SK-N-MC (cell line): ENCODE results near the gene BAG2.

Source experiments
- DNase-seq: peaks from one replicate; pipeline ENCODE4 v3.0.0-alpha.2; 2011; ENCODE audit warnings: low read depth, low spot score
- H3K27ac ChIP-seq: fragments of 200-600 bp; sonication (generic); 2 replicates; pipeline ENCODE4 v1.5.1; 2016; ENCODE audit warnings: mixed run types
- H3K36me3 ChIP-seq: fragments of 200-600 bp; sonication (generic); 2 replicates; pipeline ENCODE4 v1.6.1; 2017; ENCODE audit warnings: antibody characterized with exemption, low read length, mixed read lengths; ENCODE audit not compliant: insufficient read depth
- H3K4me3 ChIP-seq: fragments of 200-600 bp; sonication (generic); 2 replicates; pipeline ENCODE4 v1.5.1; 2016
- H3K9ac ChIP-seq: fragments of 200-600 bp; sonication (generic); 2 replicates; pipeline ENCODE4 v1.8.0; 2017; ENCODE audit warnings: mixed run types, mixed read lengths; ENCODE audit not compliant: insufficient read length
- H3K9me3 ChIP-seq: fragments of 200-600 bp; sonication (generic); 2 replicates; pipeline ENCODE4 v1.6.1; 2017; ENCODE audit warnings: low read depth, mild to moderate bottlenecking, antibody characterized with exemption, low read length, moderate library complexity, mixed read lengths
- EZH2 ChIP-seq: fragments of 200-600 bp; sonication (generic); IDR thresholded peaks from one replicate; pipeline ENCODE4 v1.6.1; 2017; ENCODE audit warnings: antibody characterized with exemption
- FOXP2 ChIP-seq: optimal IDR thresholded peaks from 2 replicates; pipeline ENCODE3; 2011; ENCODE audit warnings: mild to moderate bottlenecking, moderate library complexity; ENCODE audit not compliant: insufficient read depth; ENCODE audit errors: extremely low read length, control extremely low read depth
- POLR2AphosphoS5 ChIP-seq: IDR thresholded peaks from 2 replicates; pipeline ENCODE4 v1.6.1; 2012; ENCODE audit warnings: mild to moderate bottlenecking, low read depth, low read length, borderline replicate concordance

Gene BAG2

DNA sequence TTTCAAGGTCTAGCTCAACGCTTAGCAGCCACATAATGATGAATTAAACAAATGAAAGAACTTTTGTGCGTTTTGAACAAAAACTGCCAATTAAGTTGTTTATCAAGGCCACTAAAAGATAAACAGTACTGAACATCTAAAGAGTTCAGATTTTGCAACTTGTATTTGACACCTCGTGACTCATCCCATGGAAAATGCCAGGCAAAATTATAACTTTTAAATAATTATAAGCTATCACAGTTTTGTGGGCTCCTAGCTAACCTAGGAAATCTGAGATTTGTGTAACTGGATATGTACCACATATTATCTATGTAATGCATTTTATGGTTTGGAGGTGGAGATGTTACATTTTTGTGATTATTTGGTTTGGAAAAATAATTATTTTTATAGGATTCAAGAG, 9.6 kb upstream of the BAG2 start:
- peaks cover 4% of the 10 kb centered on the region; the same call in 1 of the 2 replicates for H3K9me3 ChIP-seq
- no peak overlapping the region for H3K27ac ChIP-seq
- no peak for TF ChIP-seq EZH2
- TF ChIP-seq POLR2AphosphoS5 = no peak
- no peak for TF ChIP-seq FOXP2
- H3K4me3 ChIP-seq = no peak overlapping the region
- H3K9ac ChIP-seq = no peak overlapping the region
- H3K36me3 ChIP-seq = peaks cover 69% of the 10 kb centered on the region
- no peak for DNase-seq

DNA sequence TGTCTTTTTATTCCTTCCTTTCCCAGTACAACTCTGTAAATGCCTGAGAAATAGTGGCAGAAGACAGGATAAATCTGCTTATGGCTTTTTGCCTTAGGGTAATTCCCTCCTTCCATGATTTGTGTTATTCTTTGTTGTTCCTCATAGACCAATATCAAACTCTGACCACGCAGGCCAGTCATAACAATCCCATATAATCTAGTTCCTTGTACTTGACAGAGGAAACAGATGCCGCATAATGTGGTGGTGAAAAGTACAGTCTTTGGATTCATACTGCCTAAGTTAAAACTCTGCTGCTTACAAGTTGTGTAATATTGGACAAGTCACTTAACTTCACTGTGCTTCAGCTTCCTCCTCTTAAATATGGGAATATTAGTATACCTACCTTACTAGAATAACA, 8.2 kb upstream of the BAG2 start:
- Histone ChIP-seq H3K4me3 (no peak overlapping the region), H3K9me3 (peaks cover 4% of the 10 kb centered on the region; the same call in 1 of the 2 replicates), H3K36me3 (peaks cover 59% of the 10 kb centered on the region), H3K27ac (no peak overlapping the region), H3K9ac (no peak overlapping the region)
- DNase-seq = no peak
- TF ChIP-seq FOXP2 (no peak), POLR2AphosphoS5 (no peak), EZH2 (no peak)

DNA sequence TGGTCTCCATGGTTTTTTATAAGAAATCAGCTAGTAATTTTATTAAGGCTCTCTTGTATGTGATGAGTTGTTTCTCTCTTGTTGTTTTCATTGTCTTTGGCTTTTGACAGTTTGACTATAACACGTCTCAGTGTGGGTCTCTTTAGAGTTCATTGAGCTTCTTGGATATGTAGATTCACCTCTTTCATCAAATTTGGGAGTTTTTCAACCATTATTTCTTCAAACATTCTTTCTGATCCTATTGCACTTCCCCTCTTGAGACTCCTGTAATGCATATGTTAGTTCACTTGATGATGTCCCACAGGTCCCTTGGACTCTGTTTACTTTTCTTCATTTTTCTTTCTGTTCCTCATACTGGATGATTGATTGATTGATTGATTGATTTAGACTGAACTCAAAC, 7.0 kb upstream of the BAG2 start:
- no peak for DNase-seq
- peaks cover 4% of the 10 kb centered on the region; the same call in 1 of the 2 replicates for H3K9me3 ChIP-seq
- no peak overlapping the region for H3K4me3 ChIP-seq
- no peak overlapping the region for H3K9ac ChIP-seq
- TF ChIP-seq FOXP2 (no peak), POLR2AphosphoS5 (no peak), EZH2 (no peak)
- H3K27ac ChIP-seq = no peak overlapping the region
- peaks cover 59% of the 10 kb centered on the region for H3K36me3 ChIP-seq

DNA sequence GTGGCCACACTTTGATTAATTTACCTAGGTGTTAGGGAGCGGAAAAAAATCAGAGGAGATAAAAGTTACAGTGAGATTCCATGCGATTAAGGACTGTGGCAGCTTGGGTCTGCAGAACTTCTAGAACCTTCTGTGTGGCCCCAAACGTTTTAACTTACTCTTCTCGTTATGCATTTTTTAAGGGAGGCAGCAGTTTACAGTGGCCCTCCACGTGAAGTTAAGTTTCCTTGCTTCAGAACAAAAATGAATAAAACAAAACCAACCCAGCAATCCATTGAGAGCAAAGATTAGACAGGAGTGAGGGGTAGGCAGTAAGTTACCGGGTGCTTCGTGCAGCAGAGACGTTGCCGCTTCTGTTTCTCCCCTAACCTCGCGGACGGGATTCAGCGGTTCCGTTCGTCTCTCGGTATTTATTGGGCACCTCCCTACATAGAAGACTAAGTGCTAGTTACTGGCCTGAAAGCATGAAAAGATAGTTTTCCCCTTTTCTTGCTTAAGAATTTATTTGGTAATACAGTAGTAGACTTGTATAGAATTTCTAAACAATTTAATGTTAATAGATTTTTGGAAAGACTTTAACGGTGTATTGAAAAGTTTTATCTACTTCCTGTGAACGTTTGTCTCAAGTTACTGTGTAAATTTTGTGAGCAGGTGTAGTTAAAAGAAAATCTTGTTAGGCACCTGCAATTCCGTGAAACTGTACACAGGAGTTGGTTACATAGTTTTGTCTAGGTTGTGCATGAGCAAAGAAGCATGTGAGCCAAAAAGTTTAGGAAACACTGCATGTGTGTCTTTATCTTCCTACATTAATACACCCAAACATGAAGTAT, 1.1 kb downstream of the BAG2 start:
- no peaks in the 10 kb centered on the region for H3K9me3 ChIP-seq
- H3K4me3 ChIP-seq = peak overlapping the region; percentile 82
- H3K9ac ChIP-seq = peak overlapping the region; percentile 93
- peaks cover 9% of the 10 kb centered on the region for H3K36me3 ChIP-seq
- no peak; the same call in 1 of the 2 replicates for TF ChIP-seq POLR2AphosphoS5
- TF ChIP-seq FOXP2 = no peak
- no peak for TF ChIP-seq EZH2
- DNase-seq = no peak
- H3K27ac ChIP-seq = peak overlapping the region; percentile 88

DNA sequence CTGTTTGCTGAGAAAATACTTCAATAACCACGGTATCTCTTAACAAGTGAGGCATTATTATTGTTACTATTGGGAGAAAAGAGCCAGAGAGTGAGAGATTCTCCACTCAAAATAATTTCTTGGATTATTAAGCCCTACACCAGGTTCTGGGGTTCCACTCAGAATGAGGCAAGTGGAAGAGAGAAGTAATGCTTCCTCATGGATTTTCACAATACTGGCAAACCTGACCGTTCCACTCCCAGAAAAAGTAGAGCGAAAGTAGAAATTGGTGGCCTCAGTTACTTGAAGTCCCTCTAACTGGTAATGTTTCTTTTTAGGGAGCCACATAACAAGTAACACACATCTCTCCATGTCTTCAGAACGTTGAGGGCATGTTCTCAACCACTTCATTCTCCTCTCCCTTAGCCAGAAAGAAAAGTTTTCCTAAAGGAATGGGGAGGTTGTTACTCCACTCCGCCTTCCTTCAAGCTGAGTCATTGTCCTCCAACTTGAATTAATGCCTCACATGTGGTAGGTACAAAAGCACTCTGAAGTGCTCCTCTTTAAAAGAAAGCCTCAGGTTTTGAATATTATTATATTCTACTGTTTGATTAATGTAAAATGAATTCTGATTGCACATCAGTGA, 1.9 kb downstream of the BAG2 start:
- no peak for DNase-seq
- Histone ChIP-seq H3K36me3 (peaks cover 13% of the 10 kb centered on the region), H3K9ac (peak overlapping the region; percentile 93), H3K4me3 (peak overlapping the region; percentile 82), H3K9me3 (no peaks in the 10 kb centered on the region), H3K27ac (peak overlapping the region; percentile 88)
- TF ChIP-seq POLR2AphosphoS5 (peak; percentile 63), FOXP2 (no peak)

DNA sequence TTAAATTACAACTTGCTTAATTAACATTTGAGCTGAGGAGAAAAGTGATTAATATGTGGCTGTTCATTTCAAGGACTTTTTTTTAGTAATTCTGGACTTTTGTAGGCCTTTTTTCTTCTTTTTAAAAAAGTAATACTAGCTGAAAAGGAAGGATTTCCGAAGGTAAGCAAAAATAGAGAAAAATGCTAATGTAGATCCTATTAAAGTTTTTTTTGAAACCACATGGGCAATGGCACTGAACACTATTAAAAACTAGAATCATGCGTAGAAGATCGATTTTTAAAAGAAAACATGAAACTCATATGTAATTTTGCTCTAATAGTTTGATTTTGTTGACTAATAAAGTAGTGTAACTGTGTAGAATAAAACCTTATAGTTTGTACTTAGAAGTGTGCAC, 2.4 kb downstream of the BAG2 start:
- DNase-seq = no peak
- Histone ChIP-seq H3K9me3 (no peaks in the 10 kb centered on the region), H3K36me3 (peaks cover 18% of the 10 kb centered on the region), H3K4me3 (peak overlapping the region; percentile 82), H3K27ac (peak overlapping the region; percentile 88), H3K9ac (peak overlapping the region; percentile 93)
- TF ChIP-seq EZH2 = no peak
- TF ChIP-seq FOXP2 = no peak
- TF ChIP-seq POLR2AphosphoS5 = no peak

DNA sequence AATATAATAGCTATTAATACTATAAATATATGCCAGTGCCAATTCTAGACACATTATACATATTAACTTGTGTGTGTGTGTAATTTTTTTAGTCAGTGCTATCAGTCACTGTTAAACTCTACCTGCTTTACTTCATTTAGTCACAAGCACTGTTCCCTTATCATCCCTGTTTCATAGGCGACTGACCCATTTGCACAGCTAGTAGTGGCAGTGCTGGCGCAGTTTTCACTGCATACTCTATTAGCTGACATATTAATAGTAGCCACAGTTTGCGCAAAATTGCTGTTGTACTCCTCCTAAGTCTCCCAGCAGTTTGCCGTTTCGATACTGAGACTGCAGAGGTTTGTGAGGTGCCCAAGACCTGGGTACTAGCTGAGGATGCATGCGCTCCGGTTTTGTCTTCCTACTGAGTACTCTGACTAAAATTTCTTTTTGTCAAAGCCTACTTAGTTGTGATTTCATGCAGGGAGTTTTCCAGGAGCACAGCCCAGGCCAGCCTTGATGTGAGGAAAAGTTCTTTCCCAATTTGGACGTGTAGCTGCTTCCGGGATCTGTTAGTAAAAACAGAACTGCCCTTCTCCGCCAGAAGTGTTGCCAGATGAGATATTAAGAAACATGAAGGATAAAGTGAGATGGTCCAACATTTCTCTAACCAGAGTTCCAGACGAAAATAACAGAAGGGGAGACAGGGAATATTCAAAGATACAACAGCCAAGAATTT, 5.6 kb downstream of the BAG2 start:
- TF ChIP-seq FOXP2 (no peak), EZH2 (no peak), POLR2AphosphoS5 (no peak)
- H3K27ac ChIP-seq = no peak overlapping the region

DNA sequence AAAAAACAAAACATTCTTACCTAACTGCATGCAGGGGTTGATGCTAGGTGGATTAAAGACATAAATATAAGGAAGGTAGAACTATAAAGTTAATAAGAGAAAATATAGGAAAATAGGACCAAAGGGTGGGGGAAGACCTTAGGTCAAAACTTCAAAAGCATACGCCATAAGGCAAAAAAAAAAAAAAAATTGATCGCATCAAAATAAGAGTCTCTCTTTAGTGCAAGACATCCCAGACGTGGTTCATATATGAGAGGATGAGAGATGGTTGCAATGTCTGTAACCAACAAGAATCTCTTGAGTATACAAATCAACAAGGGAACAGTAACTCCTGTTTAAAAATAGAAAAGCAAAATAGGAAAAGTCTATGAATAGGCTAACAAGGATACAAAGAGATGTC, 8.5 kb downstream of the BAG2 start:
- DNase-seq = no peak
- no peak overlapping the region for H3K9ac ChIP-seq
- H3K27ac ChIP-seq = no peak overlapping the region
- no peak overlapping the region for H3K4me3 ChIP-seq
- H3K9me3 ChIP-seq = no peaks in the 10 kb centered on the region
- TF ChIP-seq FOXP2 = no peak
- TF ChIP-seq EZH2 = no peak
- no peak for TF ChIP-seq POLR2AphosphoS5
- peaks cover 79% of the 10 kb centered on the region for H3K36me3 ChIP-seq

More for the DNA sequence above, 5.6 kb downstream of the BAG2 start:
- no peak overlapping the region for H3K4me3 ChIP-seq
- DNase-seq = no peak
- H3K36me3 ChIP-seq = peaks cover 50% of the 10 kb centered on the region
- no peaks in the 10 kb centered on the region for H3K9me3 ChIP-seq
- no peak overlapping the region for H3K9ac ChIP-seq
